Measurements from ENCODE around the gene RXRA.

GRCh38 chr9:134461426-134461982, 135.2 kb downstream of the RXRA start:
- no peak for TF ChIP-seq POLR2A (IDR thresholded peaks at IDR 0.05; ENCODE audit: low read depth, low read length)
- no peak for TF ChIP-seq POLR2AphosphoS5 (IDR thresholded peaks at IDR 0.05; ENCODE audit: low read depth, low read length)
- no peak for TF ChIP-seq TAF1 (IDR thresholded peaks at IDR 0.05; ENCODE audit: low read depth, low read length)
- TF ChIP-seq SPI1 (IDR thresholded peaks at IDR 0.05; ENCODE audit: low read depth, low read length): no peak
- TF ChIP-seq PAX5 (IDR thresholded peaks at IDR 0.05; ENCODE audit: insufficient read depth, low read length, severe bottlenecking): no peak

All from GM12891 (cell line).